GM19025 (cell line): ENCODE measurements around the gene IRF2BP2.
"Not testable (repeated sequence)": the region's sequence is repeated elsewhere in the genome, so short reads cannot be mapped to it uniquely, and the experiment has no call there.

ENCODE experiments used
- ATAC-seq: cut with Tn5 transposase; IDR thresholded peaks from one replicate; pipeline ENCODE4 v1.9.1; 2021; ENCODE audit warnings: mild to moderate bottlenecking, low read depth, moderate library complexity; ENCODE audit not compliant: unreplicated experiment

IRF2BP2 gene

DNA sequence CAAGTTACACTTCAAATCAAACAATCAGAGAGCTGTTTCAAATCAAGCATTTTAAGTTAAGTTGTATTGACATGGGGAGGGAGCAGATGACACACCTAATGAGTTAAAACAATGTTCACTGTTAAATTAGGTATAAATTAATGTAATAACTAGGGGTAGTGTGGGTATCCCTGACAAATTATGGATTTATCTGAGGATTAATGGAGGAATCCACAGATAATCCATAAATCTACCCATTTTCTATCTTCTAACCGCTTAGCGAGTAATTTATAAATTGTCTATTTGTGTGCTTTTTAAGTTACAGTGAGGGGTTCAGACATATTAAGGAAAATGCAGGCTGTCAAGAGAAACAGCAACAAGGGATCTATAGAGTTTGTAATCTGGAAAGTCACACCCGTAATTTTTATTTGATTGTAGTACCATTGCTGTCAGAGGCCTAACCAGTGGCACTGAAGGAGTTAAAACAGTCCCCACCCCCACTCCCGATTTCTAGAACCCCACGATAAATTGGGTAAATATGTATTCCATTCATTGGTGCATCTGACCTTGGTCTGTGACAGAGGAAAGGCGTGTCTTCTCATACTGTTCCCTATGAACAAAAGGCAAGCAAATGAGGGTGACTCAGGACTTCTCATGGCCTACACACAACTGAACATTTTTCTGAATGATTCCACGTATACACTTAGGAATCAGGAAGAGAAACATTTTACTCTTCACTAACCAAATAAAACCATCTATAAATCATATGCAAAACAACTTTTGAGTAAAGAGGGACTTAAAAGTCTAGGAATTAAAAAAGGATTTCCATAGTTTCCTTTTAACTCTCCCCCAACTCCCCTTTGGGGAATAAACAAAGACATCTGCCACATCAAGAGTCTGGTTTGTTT is 7.4 kb downstream of the IRF2BP2 start:
- ATAC-seq: no peak

DNA sequence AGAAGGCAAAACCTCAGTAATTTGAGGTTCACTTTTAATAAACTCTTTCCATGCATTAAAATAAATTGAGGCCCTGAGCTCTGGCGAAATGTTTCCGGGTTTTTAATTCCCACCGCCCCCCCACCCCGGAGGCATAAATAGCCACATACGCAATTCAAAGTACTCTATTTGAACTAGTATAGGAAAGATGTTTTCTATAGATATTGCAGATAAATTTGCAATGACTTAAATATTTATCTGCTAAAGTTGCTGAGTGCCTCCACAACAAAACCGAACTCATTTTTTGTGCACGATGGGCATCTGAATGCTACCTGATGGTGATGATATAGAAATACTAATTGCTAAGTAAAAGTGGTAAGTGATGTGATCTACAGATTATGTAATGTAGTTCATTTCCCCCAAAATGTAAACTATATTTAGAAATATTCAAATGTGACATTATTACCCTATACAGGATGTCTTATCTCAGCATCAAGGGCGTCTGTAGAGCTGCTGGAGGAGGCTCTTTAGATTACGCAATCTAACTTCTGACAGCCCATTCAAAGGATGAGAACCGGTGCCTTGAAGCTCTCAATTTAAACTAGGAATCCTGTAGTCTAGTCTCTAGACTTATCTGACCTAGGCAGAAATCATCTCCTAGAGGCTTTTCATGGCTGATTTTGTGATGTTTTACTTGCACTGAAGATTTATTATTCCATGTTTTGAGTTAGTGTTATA is 8.5 kb downstream of the IRF2BP2 start:
- no peak for ATAC-seq

DNA sequence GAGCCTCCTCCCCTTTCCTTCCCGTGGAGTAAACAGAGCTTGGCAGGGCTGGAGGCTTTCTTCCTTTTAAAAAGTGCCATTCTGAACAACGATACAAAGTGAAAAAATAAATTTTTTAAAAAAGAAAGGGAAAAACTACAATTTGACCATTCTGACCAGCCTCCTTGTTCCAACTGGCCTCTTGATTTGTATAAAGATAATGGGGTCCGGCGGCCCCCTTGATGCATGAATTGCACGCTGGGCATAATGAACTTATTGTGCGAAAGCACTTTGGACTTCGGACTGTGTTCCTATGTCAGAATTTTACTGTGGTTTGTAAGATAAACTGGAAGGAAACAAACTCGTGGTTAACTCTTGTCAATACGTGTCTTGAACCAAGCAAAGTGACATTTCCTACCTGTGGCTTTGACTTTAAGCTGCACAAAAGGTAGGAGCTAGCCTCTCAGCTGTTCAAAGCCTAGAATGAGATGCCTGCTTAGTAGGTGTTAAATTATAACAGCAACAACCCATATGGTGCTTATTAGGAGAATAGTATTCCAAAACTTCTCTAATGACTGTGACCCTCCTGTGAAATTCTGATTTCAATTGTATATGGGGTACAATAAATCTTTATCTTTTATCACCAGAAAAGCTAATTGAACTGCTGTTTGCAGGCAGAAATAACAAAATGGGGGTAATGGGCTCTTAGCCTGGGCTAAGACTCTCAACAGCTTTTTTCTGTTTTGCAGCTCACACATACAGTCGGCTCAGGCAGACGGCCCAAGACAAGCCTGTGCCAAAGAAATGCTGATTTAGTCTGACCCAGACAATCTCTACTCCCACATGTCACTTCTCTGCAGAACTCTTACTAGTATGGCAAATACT is 9.3 kb downstream of the IRF2BP2 start:
- no peak for ATAC-seq

DNA sequence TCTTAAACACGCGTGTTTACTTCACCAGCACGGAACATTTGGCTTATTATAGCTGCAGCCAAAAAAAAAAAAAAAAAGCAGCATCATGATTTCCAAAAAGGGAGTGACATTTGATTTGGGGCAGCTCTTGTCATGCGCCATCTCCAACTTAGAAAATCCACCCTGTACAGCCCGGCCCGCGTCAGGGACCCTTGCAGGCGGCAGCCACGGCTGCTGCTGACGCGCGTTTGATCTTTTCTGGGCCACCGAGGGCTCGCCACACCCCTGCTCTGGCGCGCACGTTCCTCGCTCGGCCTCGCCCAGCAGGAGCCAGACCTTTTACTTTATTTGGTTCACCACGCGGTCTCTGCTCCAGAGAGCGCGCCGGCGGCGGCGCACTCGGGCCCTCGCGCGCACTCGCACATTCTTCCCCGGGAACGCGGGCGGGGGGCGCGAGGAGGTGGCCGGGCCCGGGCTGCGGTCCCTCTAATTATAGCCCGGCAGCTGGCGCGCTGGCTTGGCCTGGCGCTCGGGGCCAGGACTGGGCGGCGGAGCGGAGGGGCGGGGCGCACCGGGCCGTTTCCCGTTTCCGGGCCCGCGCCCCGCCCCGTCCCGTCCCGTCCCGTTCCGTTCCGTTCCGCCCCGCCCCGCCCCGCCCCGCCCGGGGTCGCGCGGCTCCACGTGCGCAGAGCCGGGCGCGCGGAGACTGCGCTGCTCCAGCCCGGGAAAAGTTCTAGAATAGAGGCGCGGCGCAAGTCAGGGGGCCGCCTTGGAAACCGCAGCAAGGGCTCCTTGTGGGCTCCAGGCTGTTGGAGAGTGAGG is 10.2 kb downstream of the IRF2BP2 start:
- peak; percentile 80 for ATAC-seq

DNA sequence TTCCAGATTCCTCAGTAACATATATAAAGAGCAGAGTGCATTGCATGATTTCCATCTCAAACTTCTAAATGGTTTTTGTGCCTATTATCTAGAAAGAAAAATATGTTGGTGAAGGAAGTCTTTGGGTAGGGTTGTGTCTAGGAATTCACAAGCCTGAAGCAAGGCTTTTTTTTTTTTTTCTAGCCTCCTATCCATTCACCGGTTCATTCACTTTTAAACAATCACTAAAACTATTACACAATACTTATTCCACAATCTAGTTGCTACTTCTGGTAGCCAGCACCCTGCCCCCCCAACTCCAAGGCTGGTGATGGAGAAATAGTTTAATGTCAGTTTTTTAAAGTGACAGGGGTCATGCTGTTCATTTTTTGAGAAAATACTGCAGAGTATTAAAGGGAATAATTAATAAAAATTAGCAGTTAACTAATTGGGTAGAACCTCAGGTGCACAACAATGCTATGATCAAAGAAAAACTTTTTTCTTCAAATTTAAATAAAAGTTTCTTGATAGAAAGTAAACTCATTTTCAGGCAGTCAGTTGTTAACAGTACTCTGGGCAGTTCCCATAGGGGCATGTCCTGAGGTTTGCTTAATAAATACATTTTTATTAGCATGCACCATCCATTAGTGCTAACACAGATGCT is 10.9 kb downstream of the IRF2BP2 start:
- ATAC-seq: no peak

DNA sequence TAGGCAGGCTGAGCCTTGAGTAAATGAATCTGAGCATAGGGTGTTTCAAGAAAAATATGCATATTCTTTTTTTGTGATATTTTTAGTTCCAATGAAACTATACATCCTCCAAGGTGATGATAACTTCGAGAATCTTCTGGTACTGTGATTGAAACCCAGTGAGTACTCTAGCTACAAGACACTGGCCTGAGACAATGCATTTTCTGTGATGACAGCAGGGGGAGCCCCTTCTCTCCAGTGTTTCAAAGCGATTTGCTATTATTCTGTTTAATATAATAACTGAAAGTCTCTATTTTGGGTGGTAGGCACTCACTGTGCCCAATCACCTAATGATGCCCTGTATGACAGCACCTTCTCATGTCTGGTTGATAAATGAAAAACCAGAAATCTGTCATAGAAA is 12.1 kb downstream of the IRF2BP2 start:
- no peak for ATAC-seq

DNA sequence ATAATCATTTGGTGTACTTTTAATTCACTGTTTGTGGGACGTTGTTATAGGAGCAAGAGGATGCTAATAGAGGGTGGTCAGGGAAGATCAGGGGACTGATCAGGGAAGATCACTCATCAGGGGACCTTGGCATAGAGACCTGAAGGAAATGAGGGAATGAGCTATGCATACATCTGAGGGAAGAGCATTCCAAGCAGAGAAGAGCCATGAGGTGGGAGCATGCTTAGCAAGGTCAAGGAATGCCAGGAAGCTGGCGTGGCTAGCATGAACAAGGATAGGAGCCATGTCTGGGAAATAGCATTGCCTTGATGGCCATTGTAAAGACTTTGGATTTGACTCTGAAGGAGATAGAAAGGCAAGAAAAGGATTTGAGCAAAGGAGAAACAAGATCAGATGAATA is 14.1 kb downstream of the IRF2BP2 start:
- ATAC-seq: no peak

GRCh38 chr1:234594575-234594974 is 15.4 kb downstream of the IRF2BP2 start:
- not testable (repeated sequence) for ATAC-seq

DNA sequence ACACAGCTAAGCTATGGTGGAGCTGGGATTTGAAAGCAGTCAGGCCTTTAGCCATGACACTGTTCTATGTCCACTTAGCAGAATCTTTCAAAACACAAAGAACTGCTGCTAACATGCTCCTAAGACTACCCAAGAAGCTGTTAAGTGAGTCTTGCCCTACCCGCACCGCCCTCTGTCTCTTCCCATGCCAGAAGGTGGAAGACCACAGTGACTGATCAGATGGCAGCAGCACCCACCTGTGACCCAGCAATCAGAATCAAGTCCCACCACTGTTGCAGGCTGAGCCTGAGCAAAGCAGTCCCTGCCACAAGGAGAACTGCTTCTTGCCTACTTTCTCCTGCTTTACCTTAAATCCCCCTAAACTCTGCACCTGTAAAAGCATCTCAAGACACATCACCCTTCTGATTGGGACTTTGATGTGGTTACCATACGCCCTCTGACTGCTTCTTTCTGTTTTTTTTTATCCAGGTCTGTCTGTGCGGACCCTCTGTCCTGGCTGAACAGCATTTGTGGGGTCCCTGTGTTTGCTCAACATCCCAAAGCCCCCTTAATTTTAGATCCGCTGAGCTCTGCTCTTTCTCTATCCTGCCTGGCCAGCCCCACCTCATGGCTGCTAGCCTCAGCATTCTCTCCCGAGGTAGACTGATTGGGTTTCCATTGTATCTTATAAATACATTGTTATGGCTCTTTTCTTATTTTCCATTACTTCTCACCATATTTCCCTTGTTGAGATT is 16.0 kb downstream of the IRF2BP2 start:
- no peak for ATAC-seq

GRCh38 chr1:234593109-234593508 is 16.9 kb downstream of the IRF2BP2 start:
- no peak for ATAC-seq

DNA sequence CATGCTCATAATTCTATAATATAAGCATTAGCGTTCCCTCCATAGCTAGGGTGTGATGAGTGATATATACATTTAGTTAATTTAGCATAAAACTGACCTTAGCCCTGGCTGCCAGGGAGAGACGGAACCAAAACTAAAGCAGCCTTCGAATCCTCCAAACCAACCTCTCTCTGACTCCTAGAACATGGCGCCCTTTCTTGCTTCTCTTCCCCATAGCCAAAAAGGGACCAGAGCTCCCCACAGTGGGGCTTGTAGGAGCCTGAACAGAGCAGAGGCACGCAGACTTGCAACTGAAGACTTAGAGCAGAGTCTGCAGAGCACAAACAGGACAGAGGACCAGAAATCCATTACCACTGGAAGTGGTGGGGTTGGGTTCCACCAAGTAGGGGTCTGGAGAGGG is 17.7 kb downstream of the IRF2BP2 start:
- no peak for ATAC-seq

- no peak for ATAC-seq
These were observed 18.8 kb downstream of the IRF2BP2 start for GRCh38 chr1:234591131-234591530.

- ATAC-seq: no peak
These were observed 19.9 kb downstream of the IRF2BP2 start for GRCh38 chr1:234589854-234590620.

- ATAC-seq: no peak
These were observed 20.7 kb downstream of the IRF2BP2 start for GRCh38 chr1:234589064-234589800.

DNA sequence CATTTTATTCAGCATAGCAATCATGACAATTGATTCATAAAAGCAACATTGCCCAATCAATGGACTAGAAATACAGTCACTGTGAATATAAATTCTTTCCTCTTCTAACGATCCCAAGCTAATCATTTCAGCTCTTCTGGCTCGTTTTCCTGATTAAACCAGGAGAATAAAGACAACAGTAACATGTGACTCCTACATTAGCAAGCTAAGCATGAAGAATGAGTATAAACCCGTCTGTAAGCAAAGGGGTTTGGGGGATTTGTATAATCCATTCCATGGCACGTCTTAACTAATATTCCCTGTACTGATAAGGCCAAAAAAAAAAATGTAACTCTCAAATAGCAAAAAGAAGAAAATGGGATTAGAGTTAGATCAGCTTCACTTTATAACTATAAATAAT is 21.6 kb downstream of the IRF2BP2 start:
- ATAC-seq: no peak

- ATAC-seq: no peak
These were observed 23.0 kb downstream of the IRF2BP2 start for GRCh38 chr1:234586892-234587485.

GRCh38 chr1:234586304-234586703 is 23.7 kb downstream of the IRF2BP2 start:
- ATAC-seq: no peak
